Esophagus muscularis mucosa (tissue), 4 donors: Measurements from ENCODE around the gene MS4A15. TPM values are rescaled to one million over a fixed set of nuclear protein-coding genes. Genes with fewer than 3 reads are reported as not detected.

Experiments used
- DNase-seq: peaks from one replicate; pipeline ENCODE4 v3.0.0-alpha.2; 2017; ENCODE audit errors: extremely low spot score
- H3K27ac ChIP-seq, 4 donors: fragments of 200-600 bp; sonication (generic); replicated peaks in 1 of 4; 1 replicate in 3 of 4; 2 replicates in 1 of 4; pipeline ENCODE4 v1.5.1; 2016 to 2019; ENCODE audit warnings: mild to moderate bottlenecking in 1 of 4
- H3K27me3 ChIP-seq, 4 donors: fragments of 200-600 bp; sonication (generic); one replicate each; pipeline versions ENCODE4 v1.5.1 to v1.6.0; 2016 to 2019
- H3K36me3 ChIP-seq, 4 donors: fragments of 200-600 bp; sonication (generic); one replicate each; pipeline ENCODE4 v1.5.1; 2016 to 2019
- H3K4me1 ChIP-seq, 4 donors: fragments of 200-600 bp; sonication (generic); one replicate each; pipeline ENCODE4 v1.5.1; 2016 to 2019
- H3K4me3 ChIP-seq, 4 donors: fragments of 200-600 bp; sonication (generic); 1 replicate in 2 of 4; 2 replicates in 2 of 4; pipeline ENCODE4 v1.5.1; 2016 to 2019; ENCODE audit warnings: mild to moderate bottlenecking in 4 of 4, moderate library complexity in 1 of 4
- H3K9me3 ChIP-seq, 4 donors: fragments of 200-600 bp; sonication (generic); 1 replicate in 3 of 4; 2 replicates in 1 of 4; pipeline ENCODE4 v1.5.1; 2016 to 2019
- EP300 ChIP-seq: sonication (generic); formaldehyde crosslinking; IDR thresholded peaks from one replicate; pipeline ENCODE4 v1.6.1; 2017; ENCODE audit warnings: antibody characterized with exemption
- POLR2A ChIP-seq: fragments of 450-650 bp; IDR thresholded peaks from one replicate; pipeline ENCODE4 v1.6.1; 2017; ENCODE audit warnings: antibody characterized with exemption, moderate library complexity, mild to moderate bottlenecking, low read depth
- POLR2AphosphoS5 ChIP-seq, 2 donors: sonication (generic); formaldehyde crosslinking; IDR thresholded peaks; one replicate each; pipeline ENCODE4 v1.6.1; 2017; ENCODE audit warnings: antibody characterized with exemption in 2 of 2
- WGBS: methylation state at CpG from one replicate; pipeline ENCODE4 v1.1.5; 2018; 5-methylcytosine and 5-hydroxymethylcytosine counted together
- intact Hi-C: fragments of 100-400 bp; cut with DNase I; formaldehyde crosslinking; loops from one replicate; pipeline ENCODE4 v1.15.1; 2023
- total RNA-seq, 4 donors: library from RNA; depleted of rRNA; stranded (reverse); fragments of >200 nt; gene quantifications; one replicate each; pipeline versions ENCODE4 v1.1.0 to v1.2.1, GENCODE V29; 2016
- TF ChIP-seq, protein P1 (sequence below), 3 experiments: fragments of 200-600 bp in 2 of 3; fragments of 450-650 bp in 1 of 3; sonication (generic) in 2 of 3; IDR thresholded peaks; one replicate each; pipeline ENCODE4 v1.5.1; 2017 to 2019; ENCODE audit warnings: antibody characterized with exemption in 3 of 3, mild to moderate bottlenecking in 2 of 3, moderate library complexity in 1 of 3

Gene MS4A15
- total RNA-seq, 4 donors from 2014 or later: 0.40 to 0.52 TPM; not detected in 2

- intact Hi-C loops: no loop called here
- no peak for DNase-seq
- no peaks in the 10 kb centered on the region for H3K27me3 ChIP-seq
- no peaks in the 10 kb centered on the region for H3K36me3 ChIP-seq
- no peak overlapping the region for H3K4me3 ChIP-seq
- no peaks in the 10 kb centered on the region for H3K9me3 ChIP-seq
- TF ChIP-seq, protein P1, sequence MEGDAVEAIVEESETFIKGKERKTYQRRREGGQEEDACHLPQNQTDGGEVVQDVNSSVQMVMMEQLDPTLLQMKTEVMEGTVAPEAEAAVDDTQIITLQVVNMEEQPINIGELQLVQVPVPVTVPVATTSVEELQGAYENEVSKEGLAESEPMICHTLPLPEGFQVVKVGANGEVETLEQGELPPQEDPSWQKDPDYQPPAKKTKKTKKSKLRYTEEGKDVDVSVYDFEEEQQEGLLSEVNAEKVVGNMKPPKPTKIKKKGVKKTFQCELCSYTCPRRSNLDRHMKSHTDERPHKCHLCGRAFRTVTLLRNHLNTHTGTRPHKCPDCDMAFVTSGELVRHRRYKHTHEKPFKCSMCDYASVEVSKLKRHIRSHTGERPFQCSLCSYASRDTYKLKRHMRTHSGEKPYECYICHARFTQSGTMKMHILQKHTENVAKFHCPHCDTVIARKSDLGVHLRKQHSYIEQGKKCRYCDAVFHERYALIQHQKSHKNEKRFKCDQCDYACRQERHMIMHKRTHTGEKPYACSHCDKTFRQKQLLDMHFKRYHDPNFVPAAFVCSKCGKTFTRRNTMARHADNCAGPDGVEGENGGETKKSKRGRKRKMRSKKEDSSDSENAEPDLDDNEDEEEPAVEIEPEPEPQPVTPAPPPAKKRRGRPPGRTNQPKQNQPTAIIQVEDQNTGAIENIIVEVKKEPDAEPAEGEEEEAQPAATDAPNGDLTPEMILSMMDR (IDR thresholded peaks at IDR 0.05): no peak
- TF ChIP-seq POLR2AphosphoS5 (IDR thresholded peaks at IDR 0.05) (no peak), EP300 (no peak), POLR2A (no peak)
- H3K27ac ChIP-seq: no peak overlapping the region
- WGBS: 74% methylated on average over 5 of the region's 5 CpGs
- H3K4me1 ChIP-seq: no peaks in the 10 kb centered on the region
These were observed 68.5 kb downstream of the MS4A15 start for GRCh38 chr11:60825118-60825517.

- H3K27me3 ChIP-seq: no peaks in the 10 kb centered on the region
- H3K4me3 ChIP-seq: no peak overlapping the region
- H3K27ac ChIP-seq: no peak overlapping the region
- no peak for DNase-seq
- no peaks in the 10 kb centered on the region for H3K4me1 ChIP-seq
- intact Hi-C loops: no loop called here
- H3K36me3 ChIP-seq: no peaks in the 10 kb centered on the region
- WGBS: 74% methylated on average over 4 of the region's 6 CpGs
- no peaks in the 10 kb centered on the region for H3K9me3 ChIP-seq
- TF ChIP-seq, protein P1 (IDR thresholded peaks at IDR 0.05): no peak
- no peak for TF ChIP-seq POLR2A
- TF ChIP-seq EP300: no peak
- TF ChIP-seq POLR2AphosphoS5 (IDR thresholded peaks at IDR 0.05): no peak
These were observed 69.1 kb downstream of the MS4A15 start for GRCh38 chr11:60825790-60826189.

Other genes with a start within 250 kb of the MS4A15 start
- not detected for gene MS4A13, start 241.5 kb upstream of the MS4A15 start, total RNA-seq
- gene MS4A8, start 57.3 kb upstream of the MS4A15 start, total RNA-seq: not detected
- gene MS4A18, start 32.1 kb upstream of the MS4A15 start, total RNA-seq: not detected
- gene MS4A10, start 28.5 kb downstream of the MS4A15 start, total RNA-seq: not detected
- 10 to 100 TPM; 11.6 to 29.5 (median 21.8) TPM for gene CCDC86, start 85.2 kb downstream of the MS4A15 start, total RNA-seq
- gene PTGDR2, start 99.1 kb downstream of the MS4A15 start, total RNA-seq: 1 to 10 TPM in 3 of 4 donors, under 1 TPM in 1; 0.33 to 2.9 (median 1.8) TPM
- under 1 TPM in 1 of 4 donors, not detected in 3; 0.26 TPM for gene ZP1, start 110.7 kb downstream of the MS4A15 start, total RNA-seq
- gene PRPF19, start 149.7 kb downstream of the MS4A15 start, total RNA-seq: 10 to 100 TPM; 35.7 to 63.0 (median 57.1) TPM
- 100 to 1,000 TPM; 106 to 186 (median 138) TPM for gene TMEM109, start 157.3 kb downstream of the MS4A15 start, total RNA-seq
- 1 to 10 TPM; 2.9 to 9.3 (median 6.8) TPM for gene TMEM132A, start 167.6 kb downstream of the MS4A15 start, total RNA-seq
- 10 to 100 TPM; 24.1 to 61.0 (median 29.9) TPM for gene SLC15A3, start 195.3 kb downstream of the MS4A15 start, total RNA-seq
- gene CD6, start 214.8 kb downstream of the MS4A15 start, total RNA-seq: 1 to 10 TPM in 2 of 4 donors, under 1 TPM in 1, not detected in 1; 0.32 to 2.2 (median 1.3) TPM